SK-N-SH (cell line): ENCODE results near the gene DGKK. TPM values are rescaled to one million over a fixed set of nuclear protein-coding genes. Genes with fewer than 3 reads are reported as not detected.

Source experiments
- CTCF ChIA-PET: fragments of 300-600, 350-600 bp; formaldehyde crosslinking; extraction: SDS; loops from one replicate; lab custom pipeline; 2021; lab: Yijun Ruan, JAX
- POLR2A ChIA-PET: fragments of 350-600 bp; sonication (Branson Sonifier 250); formaldehyde crosslinking; extraction: SDS; loops from one replicate; lab custom pipeline; 2020; ENCODE audit warnings: antibody characterized with exemption, inconsistent platforms; lab: Yijun Ruan, JAX
- DNase-seq: peaks from one replicate; pipeline ENCODE4 v3.0.0; 2012
- H2AFZ ChIP-seq: fragments of 200-600 bp; sonication (generic); 2 replicates; pipeline ENCODE4 v1.8.1; 2016; ENCODE audit warnings: antibody characterized with exemption, mild to moderate bottlenecking, low read depth
- H3F3A ChIP-seq: fragments of 200-600 bp; sonication (generic); replicated peaks from 2 replicates; pipeline ENCODE3; 2016; ENCODE audit warnings: antibody characterized with exemption, mild to moderate bottlenecking; ENCODE audit not compliant: insufficient read depth
- H3K27ac ChIP-seq, 2 experiments: fragments of 200-500 bp in 1 of 2; fragments of 200-600 bp in 1 of 2; sonication (Bioruptor generic) in 1 of 2; sonication (generic), shearing (Covaris generic) in 1 of 2; 2 replicates each; pipeline versions ENCODE4 v1.5.1 to v1.6.1; 2014 to 2016; ENCODE audit warnings: low read depth in 2 of 2, inconsistent platforms in 1 of 2, low read length in 1 of 2, mild to moderate bottlenecking in 1 of 2, mixed read lengths in 1 of 2
- H3K27me3 ChIP-seq: fragments of 200-600 bp; sonication (generic), shearing (Covaris generic); 2 replicates; pipeline ENCODE4 v1.6.1; 2016; ENCODE audit warnings: mixed run types; ENCODE audit not compliant: insufficient read depth
- H3K36me3 ChIP-seq, 2 experiments: fragments of 200-500 bp in 1 of 2; fragments of 200-600 bp in 1 of 2; sonication (Bioruptor generic) in 1 of 2; sonication (generic) in 1 of 2; replicated peaks in 1 of 2; 2 replicates each; pipeline versions ENCODE3 to v1.5.1; 2014 to 2016; ENCODE audit warnings: low read length in 1 of 2, mild to moderate bottlenecking in 1 of 2; ENCODE audit not compliant: insufficient read depth in 2 of 2, control insufficient read depth in 1 of 2
- H3K4me1 ChIP-seq, 2 experiments: fragments of 200-500 bp in 1 of 2; fragments of 200-600 bp in 1 of 2; sonication (Bioruptor generic) in 1 of 2; sonication (generic), shearing (Covaris generic) in 1 of 2; 2 replicates each; pipeline versions ENCODE4 v1.5.1 to v1.6.1; 2014 to 2016; ENCODE audit warnings: low read depth in 1 of 2, low read length in 1 of 2, mixed run types in 1 of 2; ENCODE audit not compliant: insufficient read depth in 2 of 2, control insufficient read depth in 1 of 2
- H3K4me2 ChIP-seq: fragments of 200-600 bp; sonication (generic), shearing (Covaris generic); 2 replicates; pipeline ENCODE4 v1.6.1; 2017; ENCODE audit warnings: mixed run types
- H3K4me3 ChIP-seq, 2 experiments: fragments of 200-500 bp in 1 of 2; fragments of 200-600 bp in 1 of 2; sonication (Bioruptor generic) in 1 of 2; sonication (generic), shearing (Covaris generic) in 1 of 2; 2 replicates each; pipeline versions ENCODE4 v1.5.1 to v1.8.1; 2014 to 2016; ENCODE audit warnings: low read depth in 2 of 2, inconsistent platforms in 1 of 2, low read length in 1 of 2, mild to moderate bottlenecking in 1 of 2, mixed read lengths in 1 of 2, moderate library complexity in 1 of 2
- H3K79me2 ChIP-seq: fragments of 200-600 bp; sonication (generic); 2 replicates; pipeline ENCODE4 v1.8.1; 2017; ENCODE audit warnings: mild to moderate bottlenecking; ENCODE audit not compliant: insufficient read depth
- H3K9ac ChIP-seq: fragments of 200-600 bp; sonication (generic); 2 replicates; pipeline ENCODE4 v1.6.1; 2017; ENCODE audit warnings: mixed run types
- H3K9me2 ChIP-seq: fragments of 200-600 bp; sonication (generic); 2 replicates; pipeline ENCODE4 v1.6.1; 2017; ENCODE audit warnings: mixed run types
- H3K9me3 ChIP-seq: fragments of 200-600 bp; sonication (generic); 2 replicates; pipeline ENCODE4 v1.6.1; 2017; ENCODE audit warnings: mixed run types, mild to moderate bottlenecking, moderate library complexity
- H4K20me1 ChIP-seq: fragments of 200-600 bp; sonication (generic); 2 replicates; pipeline ENCODE4 v1.6.1; 2017; ENCODE audit warnings: mild to moderate bottlenecking, mixed run types; ENCODE audit not compliant: insufficient read depth
- CHD2 ChIP-seq: fragments of 150-350 bp; IDR thresholded peaks from 2 replicates; pipeline ENCODE4 v1.6.1; 2018; ENCODE audit warnings: low read length; ENCODE audit not compliant: partially characterized antibody
- CTCF ChIP-seq: fragments of 200-600 bp; sonication (generic); IDR thresholded peaks from 2 replicates; pipeline ENCODE4 v1.6.1; 2017; ENCODE audit warnings: antibody characterized with exemption, mild to moderate bottlenecking, moderate library complexity
- ELF1 ChIP-seq: IDR thresholded peaks from 2 replicates; pipeline ENCODE4 v1.4.0; 2012
- FOSL2 ChIP-seq: IDR thresholded peaks from 2 replicates; pipeline ENCODE4 v1.4.0; 2012; ENCODE audit warnings: low read depth, mild to moderate bottlenecking, moderate library complexity, borderline replicate concordance
- MAX ChIP-seq: IDR thresholded peaks from 2 replicates; pipeline ENCODE4 v1.4.0; 2012; ENCODE audit warnings: low read depth
- MEF2A ChIP-seq: IDR thresholded peaks from 2 replicates; pipeline ENCODE4 v1.4.0; 2012; ENCODE audit warnings: low read depth, borderline replicate concordance
- MXI1 ChIP-seq: IDR thresholded peaks from 2 replicates; pipeline ENCODE4 v1.6.1; 2012; ENCODE audit warnings: mild to moderate bottlenecking, low read depth, low read length, improper control_type of control experiment
- PBX3 ChIP-seq: IDR thresholded peaks from 2 replicates; pipeline ENCODE4; 2012
- POLR2AphosphoS5 ChIP-seq: IDR thresholded peaks from 2 replicates; pipeline ENCODE4 v1.6.1; 2012; ENCODE audit warnings: low read depth, low read length
- RCOR1 ChIP-seq: fragments of 150-350 bp; IDR thresholded peaks from 2 replicates; pipeline ENCODE4 v1.6.1; 2017; ENCODE audit warnings: antibody characterized with exemption, low read length
- REST ChIP-seq: IDR thresholded peaks from 2 replicates; pipeline ENCODE4 v1.6.1; 2012; ENCODE audit warnings: mild to moderate bottlenecking, low read depth, low read length, moderate library complexity
- RXRA ChIP-seq: IDR thresholded peaks from 2 replicates; pipeline ENCODE4 v1.4.0; 2012; ENCODE audit warnings: low read depth, mild to moderate bottlenecking, borderline replicate concordance
- SIN3A ChIP-seq: IDR thresholded peaks from 2 replicates; pipeline ENCODE4 v1.6.1; 2012; ENCODE audit warnings: low read depth, mild to moderate bottlenecking, low read length, moderate library complexity, borderline replicate concordance
- SMC3 ChIP-seq: IDR thresholded peaks from 2 replicates; pipeline ENCODE4 v1.6.1; 2012; ENCODE audit warnings: low read depth, low read length, improper control_type of control experiment
- TAF1 ChIP-seq: IDR thresholded peaks from 2 replicates; pipeline ENCODE4 v1.6.1; 2012; ENCODE audit warnings: low read depth, mild to moderate bottlenecking, low read length, moderate library complexity, borderline replicate concordance
- TEAD4 ChIP-seq: IDR thresholded peaks from 2 replicates; pipeline ENCODE4 v1.4.0; 2012; ENCODE audit warnings: mild to moderate bottlenecking, borderline replicate concordance; ENCODE audit not compliant: insufficient read depth
- USF1 ChIP-seq: IDR thresholded peaks from 2 replicates; pipeline ENCODE4 v1.4.0; 2012; ENCODE audit warnings: low read depth, borderline replicate concordance
- YY1 ChIP-seq: IDR thresholded peaks from 2 replicates; pipeline ENCODE4 v1.4.0; 2012; ENCODE audit warnings: low read depth, mild to moderate bottlenecking
- WGBS: methylation state at CpG from one replicate; pipeline ENCODE4 v1.1.6; 2017; ENCODE audit warnings: low lambda C conversion rate; 5-methylcytosine and 5-hydroxymethylcytosine counted together
- polyA plus RNA-seq, 3 experiments: library from polyadenylated mRNA; depleted of rRNA; stranded (reverse); fragments of >200 nt; gene quantifications; 2 replicates each; pipeline ENCODE4 v1.2.3, GENCODE V29; 2012

The DGKK gene
- polyA plus RNA-seq (2012; rRNA removed), result 0.02 and 0.06 TPM in 2 replicates
- 0.10 and 0.12 TPM in 2 replicates for polyA plus RNA-seq (2012; cell fraction: cytosol; rRNA removed)
- polyA plus RNA-seq (2012; cell fraction: nucleus; rRNA removed), result 0.02 TPM in 2 replicates

GRCh38 chrX:50470103-50471031 lies at the start of gene DGKK:
Gene DGKK (minus strand): TSS chrX:50470825. CDS start chrX:50470678, 147 bp downstream.
- CTCF ChIA-PET, result interaction anchor here (0.9 kb wide), 1 partner anchor 116 kb away, joined by 3 read pairs; no protein-coding TSS in a partner anchor
- H3K9ac ChIP-seq, result no peak within 1 kb of the TSS
- H4K20me1 ChIP-seq, result no peaks in the 10 kb centered on the region
- DNase-seq, result peak; percentile 72
- H3K27me3 ChIP-seq, result peaks cover 42% of the 10 kb centered on the region
- H3K4me2 ChIP-seq, result no peak within 1 kb of the TSS
- POLR2A ChIA-PET, result no interaction called here
- no peaks in the 10 kb centered on the region for H3F3A ChIP-seq
- H3K9me3 ChIP-seq, result no peaks in the 10 kb centered on the region
- H3K4me1 ChIP-seq, result peaks cover 0 to 12% of the 10 kb centered on the region in 2 experiments; a peak in 1 of 4 replicates
- WGBS, result 10% methylated on average over 7 of the region's 59 CpGs
- peak within 1 kb of the TSS in 1 of 2 experiments; percentile 30; a peak in 1 of 4 replicates for H3K4me3 ChIP-seq
- no peaks in the 10 kb centered on the region for H3K79me2 ChIP-seq
- H2AFZ ChIP-seq, result no peak within 1 kb of the TSS
- H3K27ac ChIP-seq, result no peak within 1 kb of the TSS
- H3K9me2 ChIP-seq, result no peaks in the 10 kb centered on the region
- TF ChIP-seq MXI1 (0 out of 2 replicates have a peak, but pooled peaks have one; percentile 18), USF1 (no peak), YY1 (no peak), SIN3A (no peak)
- TF ChIP-seq, all 33 proteins: peak for 1
- no peaks in the 10 kb centered on the region for H3K36me3 ChIP-seq

- Histone ChIP-seq H3F3A (no peaks in the 10 kb centered on the region), H3K27me3 (no peaks in the 10 kb centered on the region), H3K4me2 (no peak overlapping the region), H2AFZ (no peak overlapping the region), H3K9ac (no peak overlapping the region), H3K36me3 (no peaks in the 10 kb centered on the region), H3K79me2 (no peaks in the 10 kb centered on the region), H3K9me3 (no peaks in the 10 kb centered on the region), H3K4me1 (no peaks in the 10 kb centered on the region), H3K27ac (no peak overlapping the region), H3K4me3 (no peak overlapping the region), H4K20me1 (no peaks in the 10 kb centered on the region), H3K9me2 (no peaks in the 10 kb centered on the region)
- CTCF ChIA-PET, result no interaction called here
- WGBS, result 0% methylated on average over 2 of the region's 7 CpGs
- POLR2A ChIA-PET, result no interaction called here
- DNase-seq, result no peak
- TF ChIP-seq CHD2 (no peak), POLR2AphosphoS5 (no peak), RCOR1 (no peak), TAF1 (no peak), ELF1 (no peak), SIN3A (no peak), MEF2A (no peak), CTCF (no peak), RXRA (no peak), MAX (no peak), FOSL2 (no peak), PBX3 (no peak), REST (no peak), TEAD4 (no peak), YY1 (no peak), SMC3 (no peak)
Measured at GRCh38 chrX:50514811-50515210, 44.2 kb upstream of the DGKK start.
